Smooth muscle cell (in vitro differentiated cells): Measurements from ENCODE around the gene UGT1A9. TPM values are rescaled to one million over a fixed set of nuclear protein-coding genes. Genes with fewer than 3 reads are reported as not detected.

Source experiments
- DNase-seq: peaks from one replicate; lab custom pipeline; 2025; ENCODE audit not compliant: unreplicated experiment; lab: John Stamatoyannopoulos, UW
- H2AFZ ChIP-seq: fragments of 200-600 bp; sonication (generic); 2 replicates; pipeline ENCODE4 v1.6.0; 2016; ENCODE audit warnings: antibody characterized with exemption, low read depth, mild to moderate bottlenecking
- H3F3A ChIP-seq: fragments of 200-600 bp; sonication (generic); 2 replicates; pipeline ENCODE4 v1.6.0; 2017; ENCODE audit warnings: antibody characterized with exemption, low read depth
- H3K27ac ChIP-seq: fragments of 200-600 bp; sonication (generic); 2 replicates; pipeline ENCODE4 v1.5.1; 2016; ENCODE audit warnings: low read depth, mild to moderate bottlenecking
- H3K27me3 ChIP-seq: fragments of 200-600 bp; sonication (generic); 2 replicates; pipeline ENCODE4 v1.6.1; 2016; ENCODE audit warnings: low read depth, mild to moderate bottlenecking
- H3K36me3 ChIP-seq: fragments of 200-600 bp; sonication (generic); 2 replicates; pipeline ENCODE4 v1.5.1; 2016; ENCODE audit warnings: low read depth
- H3K4me1 ChIP-seq: fragments of 200-600 bp; sonication (generic); 2 replicates; pipeline ENCODE4 v1.5.1; 2016; ENCODE audit warnings: low read depth
- H3K4me2 ChIP-seq: fragments of 200-600 bp; sonication (generic); 2 replicates; pipeline ENCODE4 v1.6.0; 2016; ENCODE audit warnings: mild to moderate bottlenecking
- H3K4me3 ChIP-seq: fragments of 200-600 bp; sonication (generic); 2 replicates; pipeline ENCODE4 v1.5.1; 2016; ENCODE audit warnings: mild to moderate bottlenecking
- H3K79me2 ChIP-seq: fragments of 200-600 bp; sonication (generic); 2 replicates; pipeline ENCODE4 v1.6.0; 2016; ENCODE audit warnings: low read depth, mild to moderate bottlenecking
- H3K9ac ChIP-seq: fragments of 200-600 bp; sonication (generic); 2 replicates; pipeline ENCODE4 v1.6.0; 2016; ENCODE audit warnings: low read depth
- H3K9me3 ChIP-seq: fragments of 200-600 bp; sonication (generic); replicated peaks from 2 replicates; pipeline ENCODE4 v1.5.1; 2016; ENCODE audit warnings: low read depth
- H4K20me1 ChIP-seq: fragments of 200-600 bp; sonication (generic); 2 replicates; pipeline ENCODE4 v1.6.0; 2016; ENCODE audit warnings: low read depth
- WGBS: methylation state at CpG from one replicate; pipeline ENCODE4 v1.1.7; 2016; ENCODE audit warnings: low lambda C conversion rate; 5-methylcytosine and 5-hydroxymethylcytosine counted together
- polyA plus RNA-seq: library from polyadenylated mRNA; unstranded; fragments of >200 nt; fragmentation: Nextera tagmentation; extraction: Ambion mirVana; gene quantifications from 2 replicates; pipeline ENCODE4 v1.2.1, GENCODE V29; 2016
- total RNA-seq: library from RNA; depleted of rRNA; stranded (reverse); fragments of >200 nt; gene quantifications from 2 replicates; pipeline ENCODE4 v1.2.3, GENCODE V29; 2014
- TF ChIP-seq, protein P1 (sequence below): fragments of 200-600 bp; sonication (generic); IDR thresholded peaks from 2 replicates; pipeline ENCODE4 v1.5.1; 2017; ENCODE audit warnings: borderline replicate concordance, mild to moderate bottlenecking, antibody characterized with exemption; ENCODE audit not compliant: insufficient read depth, poor library complexity, severe bottlenecking

The UGT1A9 gene
- total and polyA plus RNA-seq, 2 experiments from 2014 or later: not detected

DNA sequence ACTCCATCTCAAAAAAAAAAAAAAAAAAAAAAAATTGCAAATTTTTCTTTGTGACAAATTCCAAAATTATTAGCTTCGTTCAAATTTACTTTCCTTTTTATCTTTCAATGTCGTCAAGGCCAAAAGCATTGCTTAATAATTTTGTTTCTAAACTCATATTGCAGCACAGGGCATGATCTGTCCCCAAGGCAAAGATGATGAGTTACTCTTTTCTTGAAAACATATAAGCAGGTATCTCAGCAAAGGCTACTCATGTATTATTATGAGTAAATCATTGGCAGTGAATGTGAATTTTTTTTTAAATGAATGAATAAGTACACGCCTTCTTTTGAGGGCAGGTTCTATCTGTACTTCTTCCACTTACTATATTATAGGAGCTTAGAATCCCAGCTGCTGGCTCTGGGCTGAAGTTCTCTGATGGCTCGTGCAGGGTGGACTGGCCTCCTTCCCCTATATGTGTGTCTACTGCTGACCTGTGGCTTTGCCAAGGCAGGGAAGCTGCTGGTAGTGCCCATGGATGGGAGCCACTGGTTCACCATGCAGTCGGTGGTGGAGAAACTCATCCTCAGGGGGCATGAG, 9.9 kb downstream of the UGT1A9 start, which contains the start of gene UGT1A7:
TSS of gene UGT1A7 (plus strand) at position 381 of the 579 bp plus-strand sequence. CDS start at position 418, 37 bp downstream.
- WGBS: 89% methylated on average over 5 of the region's 5 CpGs
- H3F3A ChIP-seq: no peaks in the 10 kb centered on the region
- no peaks in the 10 kb centered on the region for H3K4me1 ChIP-seq
- no peak within 1 kb of the TSS for H2AFZ ChIP-seq
- H3K36me3 ChIP-seq: no peaks in the 10 kb centered on the region
- no peaks in the 10 kb centered on the region for H3K79me2 ChIP-seq
- no peak within 1 kb of the TSS for H3K27ac ChIP-seq
- H3K4me2 ChIP-seq: no peak within 1 kb of the TSS
- TF ChIP-seq, protein P1, sequence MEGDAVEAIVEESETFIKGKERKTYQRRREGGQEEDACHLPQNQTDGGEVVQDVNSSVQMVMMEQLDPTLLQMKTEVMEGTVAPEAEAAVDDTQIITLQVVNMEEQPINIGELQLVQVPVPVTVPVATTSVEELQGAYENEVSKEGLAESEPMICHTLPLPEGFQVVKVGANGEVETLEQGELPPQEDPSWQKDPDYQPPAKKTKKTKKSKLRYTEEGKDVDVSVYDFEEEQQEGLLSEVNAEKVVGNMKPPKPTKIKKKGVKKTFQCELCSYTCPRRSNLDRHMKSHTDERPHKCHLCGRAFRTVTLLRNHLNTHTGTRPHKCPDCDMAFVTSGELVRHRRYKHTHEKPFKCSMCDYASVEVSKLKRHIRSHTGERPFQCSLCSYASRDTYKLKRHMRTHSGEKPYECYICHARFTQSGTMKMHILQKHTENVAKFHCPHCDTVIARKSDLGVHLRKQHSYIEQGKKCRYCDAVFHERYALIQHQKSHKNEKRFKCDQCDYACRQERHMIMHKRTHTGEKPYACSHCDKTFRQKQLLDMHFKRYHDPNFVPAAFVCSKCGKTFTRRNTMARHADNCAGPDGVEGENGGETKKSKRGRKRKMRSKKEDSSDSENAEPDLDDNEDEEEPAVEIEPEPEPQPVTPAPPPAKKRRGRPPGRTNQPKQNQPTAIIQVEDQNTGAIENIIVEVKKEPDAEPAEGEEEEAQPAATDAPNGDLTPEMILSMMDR: no peak
- H3K9ac ChIP-seq: no peak within 1 kb of the TSS
- H4K20me1 ChIP-seq: no peaks in the 10 kb centered on the region
- no peak for DNase-seq
- no peaks in the 10 kb centered on the region for H3K9me3 ChIP-seq
- H3K27me3 ChIP-seq: no peaks in the 10 kb centered on the region
- H3K4me3 ChIP-seq: no peak within 1 kb of the TSS

DNA sequence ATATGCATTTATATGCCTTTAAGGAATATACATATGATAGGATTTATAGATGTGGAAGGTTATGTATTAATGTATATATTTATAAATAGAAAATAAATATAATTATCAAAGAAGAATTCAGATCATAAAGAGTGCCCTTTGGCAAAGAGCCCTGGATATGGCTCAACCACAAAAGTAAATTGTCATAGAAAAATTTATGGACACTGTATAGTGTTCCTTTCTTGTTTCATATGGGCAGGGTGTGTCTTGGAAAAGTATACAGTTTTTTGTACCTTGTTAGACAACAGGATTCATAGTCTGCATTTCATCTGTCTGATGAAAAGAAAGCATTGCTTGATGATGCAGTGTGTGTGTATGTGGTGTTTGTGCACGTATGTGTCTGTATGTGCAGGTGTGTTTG, 12.9 kb downstream of the UGT1A9 start:
- Histone ChIP-seq H4K20me1 (no peaks in the 10 kb centered on the region), H3K79me2 (no peaks in the 10 kb centered on the region), H3K27ac (no peak overlapping the region), H3K4me3 (no peak overlapping the region), H3K9me3 (no peaks in the 10 kb centered on the region), H3K4me1 (no peaks in the 10 kb centered on the region), H2AFZ (no peak overlapping the region), H3K4me2 (no peak overlapping the region), H3K27me3 (no peaks in the 10 kb centered on the region), H3F3A (no peaks in the 10 kb centered on the region), H3K36me3 (no peaks in the 10 kb centered on the region), H3K9ac (no peak overlapping the region)
- no peak for DNase-seq
- TF ChIP-seq, protein P1: no peak
- 90% methylated on average over 1 of the region's 1 CpG for WGBS

DNA sequence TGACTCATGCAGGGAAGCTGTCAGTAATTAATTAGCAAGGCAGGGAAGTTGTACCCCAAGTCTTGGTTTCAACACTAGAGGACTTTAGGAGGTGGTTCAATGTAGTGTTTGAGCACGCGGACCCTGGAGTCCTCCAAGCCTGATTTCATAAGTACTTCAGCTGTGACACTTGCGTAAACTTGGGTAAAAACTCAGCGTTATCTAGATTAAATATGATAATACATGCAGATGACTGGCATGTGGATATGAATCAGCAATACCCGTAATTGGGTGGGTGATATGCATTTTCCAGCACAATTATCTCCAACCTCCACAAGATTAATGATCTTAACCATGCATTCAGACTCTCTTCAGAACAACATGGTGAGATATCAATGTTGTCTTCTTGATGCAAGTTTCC, 15.2 kb downstream of the UGT1A9 start:
- no peaks in the 10 kb centered on the region for H3K4me1 ChIP-seq
- no peak overlapping the region for H3K27ac ChIP-seq
- H2AFZ ChIP-seq: no peak overlapping the region
- WGBS: 93% methylated on average over 5 of the region's 5 CpGs
- H3K79me2 ChIP-seq: no peaks in the 10 kb centered on the region
- TF ChIP-seq, protein P1: no peak
- no peaks in the 10 kb centered on the region for H3F3A ChIP-seq
- H3K4me2 ChIP-seq: no peak overlapping the region
- no peaks in the 10 kb centered on the region for H3K27me3 ChIP-seq
- H3K36me3 ChIP-seq: no peaks in the 10 kb centered on the region
- no peak overlapping the region for H3K9ac ChIP-seq
- H3K9me3 ChIP-seq: no peaks in the 10 kb centered on the region
- no peak overlapping the region for H3K4me3 ChIP-seq
- DNase-seq: no peak
- no peaks in the 10 kb centered on the region for H4K20me1 ChIP-seq

DNA sequence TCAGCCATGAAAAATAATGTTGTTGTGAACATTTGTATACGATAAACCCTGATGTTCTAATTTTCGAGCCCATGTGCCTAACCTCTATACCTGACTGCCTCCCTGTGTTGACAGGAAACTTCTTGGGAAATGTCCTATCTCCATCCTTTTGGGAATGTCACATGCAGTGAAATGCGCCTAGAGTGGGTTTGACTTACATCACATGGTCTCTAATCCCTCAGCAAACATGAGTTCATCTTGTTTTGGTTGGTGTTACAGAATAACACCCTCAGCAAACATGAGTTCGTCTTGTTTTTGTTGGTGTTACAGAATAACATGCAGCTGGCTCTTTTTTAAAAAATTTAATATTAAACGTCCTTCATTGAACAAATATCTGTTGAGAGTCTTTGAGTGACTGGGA, 16.6 kb downstream of the UGT1A9 start:
- Histone ChIP-seq H3K4me2 (no peak overlapping the region), H3F3A (no peaks in the 10 kb centered on the region), H3K79me2 (no peaks in the 10 kb centered on the region), H3K9me3 (no peaks in the 10 kb centered on the region), H4K20me1 (no peaks in the 10 kb centered on the region), H2AFZ (no peak overlapping the region), H3K4me1 (no peaks in the 10 kb centered on the region), H3K9ac (no peak overlapping the region), H3K27me3 (no peaks in the 10 kb centered on the region), H3K27ac (no peak overlapping the region), H3K4me3 (no peak overlapping the region), H3K36me3 (no peaks in the 10 kb centered on the region)
- TF ChIP-seq, protein P1: no peak
- 84% methylated on average over 5 of the region's 5 CpGs for WGBS
- no peak for DNase-seq
